Measurements from ENCODE around the gene AARS1. TPM values are rescaled to one million over a fixed set of nuclear protein-coding genes. Genes with fewer than 3 reads are reported as not detected.
"Not testable (repeated sequence)": the region's sequence is repeated elsewhere in the genome, so short reads cannot be mapped to it uniquely, and the experiment has no call there.

The AARS1 gene
- total RNA-seq, 1 donor from 2014 or later = 53.7 TPM

GRCh38 chr16:70295634-70296033 is 6.3 kb upstream of the AARS1 start:
- H3K27me3 Mint-ChIP-seq (ENCODE audit: insufficient read depth, low read depth) = peaks cover 3% of the 10 kb centered on the region
- peaks cover 3% of the 10 kb centered on the region for H3F3A ChIP-seq (ENCODE audit: low read depth)

GRCh38 chr16:70294385-70295025 is 5.2 kb upstream of the AARS1 start:
- no peak for DNase-seq (ENCODE audit: low spot score)
- Histone ChIP-seq H3K27me3 (no peaks in the 10 kb centered on the region), H3K9me3 (ENCODE audit: low read depth) (no peaks in the 10 kb centered on the region)

More at GRCh38 chr16:70295634-70296033, 6.3 kb upstream of the AARS1 start:
- peaks cover 9% of the 10 kb centered on the region for H3K4me1 Mint-ChIP-seq
- no peak overlapping the region for H2AFZ ChIP-seq (replicated peaks)
- H4K20me1 ChIP-seq (ENCODE audit: low read depth) = no peaks in the 10 kb centered on the region
- no peak overlapping the region for H3K4me2 ChIP-seq
- peaks cover 2% of the 10 kb centered on the region for H3K9me3 Mint-ChIP-seq
- H3K79me2 ChIP-seq (ENCODE audit: low read depth) = peaks cover 23% of the 10 kb centered on the region
- H3K27ac ChIP-seq = no peak overlapping the region
- H3K27ac Mint-ChIP-seq = no peak overlapping the region
- no peaks in the 10 kb centered on the region for H3K9me3 ChIP-seq (ENCODE audit: low read depth)
- TF ChIP-seq EZH2phosphoT487 (IDR thresholded peaks at IDR 0.05) = no peak
- no peak for TF ChIP-seq CTCF (IDR thresholded peaks at IDR 0.05)
- TF ChIP-seq EZH2 (IDR thresholded peaks at IDR 0.05) = no peak
- H3K27me3 ChIP-seq = no peaks in the 10 kb centered on the region
- no peak overlapping the region for H3K4me3 Mint-ChIP-seq
- DNase-seq (ENCODE audit: low spot score) = no peak
- H3K36me3 Mint-ChIP-seq = peaks cover 2% of the 10 kb centered on the region
- H3K9ac ChIP-seq = no peak overlapping the region
- peaks cover 3% of the 10 kb centered on the region for H3K36me3 ChIP-seq
- H3K4me1 ChIP-seq = no peaks in the 10 kb centered on the region
- no peak overlapping the region for H3K4me3 ChIP-seq

GRCh38 chr16:70292148-70292547 is 2.8 kb upstream of the AARS1 start:
- Histone ChIP-seq H3K79me2 (ENCODE audit: low read depth) (peaks cover 20% of the 10 kb centered on the region), H3F3A (ENCODE audit: low read depth) (peaks cover 12% of the 10 kb centered on the region)
- not testable (repeated sequence) for H3K9ac ChIP-seq; H3K4me3 ChIP-seq; H3K36me3 Mint-ChIP-seq; H3K27ac Mint-ChIP-seq; H3K9me3 Mint-ChIP-seq; H3K9me3 ChIP-seq (ENCODE audit: low read depth); H3K4me2 ChIP-seq; H3K27me3 ChIP-seq; H3K27me3 Mint-ChIP-seq (ENCODE audit: insufficient read depth, low read depth); H3K27ac ChIP-seq; H3K36me3 ChIP-seq; H3K4me1 ChIP-seq; DNase-seq (ENCODE audit: low spot score); H3K4me1 Mint-ChIP-seq; H4K20me1 ChIP-seq (ENCODE audit: low read depth); H3K4me3 Mint-ChIP-seq; H2AFZ ChIP-seq (replicated peaks)

More at GRCh38 chr16:70294385-70295025, 5.2 kb upstream of the AARS1 start:
- H3K9ac ChIP-seq = no peak overlapping the region
- H3K27ac ChIP-seq = no peak overlapping the region
- Mint-ChIP-seq H3K4me1 (peaks cover 8% of the 10 kb centered on the region), H3K4me3 (no peak overlapping the region), H3K9me3 (no peaks in the 10 kb centered on the region), H3K27me3 (ENCODE audit: insufficient read depth, low read depth) (peaks cover 7% of the 10 kb centered on the region), H3K27ac (no peak overlapping the region), H3K36me3 (no peaks in the 10 kb centered on the region)
- no peak overlapping the region for H2AFZ ChIP-seq (replicated peaks)
- H4K20me1 ChIP-seq (ENCODE audit: low read depth) = no peaks in the 10 kb centered on the region
- H3K79me2 ChIP-seq (ENCODE audit: low read depth) = peaks cover 12% of the 10 kb centered on the region
- TF ChIP-seq CTCF (IDR thresholded peaks at IDR 0.05) (no peak), EZH2 (IDR thresholded peaks at IDR 0.05) (no peak), EZH2phosphoT487 (IDR thresholded peaks at IDR 0.05) (no peak)
- H3K36me3 ChIP-seq = no peaks in the 10 kb centered on the region
- H3F3A ChIP-seq (ENCODE audit: low read depth) = peaks cover 3% of the 10 kb centered on the region
- H3K4me1 ChIP-seq = no peaks in the 10 kb centered on the region
- no peak overlapping the region for H3K4me2 ChIP-seq
- H3K4me3 ChIP-seq = no peak overlapping the region

- Histone ChIP-seq H3K4me1 (no peaks in the 10 kb centered on the region), H3K9me3 (ENCODE audit: low read depth) (no peaks in the 10 kb centered on the region), H3F3A (ENCODE audit: low read depth) (peaks cover 12% of the 10 kb centered on the region), H3K79me2 (ENCODE audit: low read depth) (peaks cover 31% of the 10 kb centered on the region), H3K27me3 (no peaks in the 10 kb centered on the region), H3K36me3 (no peaks in the 10 kb centered on the region), H3K4me2 (no peak overlapping the region), H3K4me3 (no peak overlapping the region), H2AFZ (replicated peaks) (no peak overlapping the region), H3K27ac (no peak overlapping the region), H3K9ac (no peak overlapping the region), H4K20me1 (ENCODE audit: low read depth) (peaks cover 1% of the 10 kb centered on the region)
- DNase-seq (ENCODE audit: low spot score) = no peak
- Mint-ChIP-seq H3K9me3 (no peaks in the 10 kb centered on the region), H3K27me3 (ENCODE audit: insufficient read depth, low read depth) (peaks cover 5% of the 10 kb centered on the region), H3K36me3 (peaks cover 2% of the 10 kb centered on the region), H3K27ac (no peak overlapping the region), H3K4me3 (no peak overlapping the region), H3K4me1 (peaks cover 5% of the 10 kb centered on the region)
- no peak for TF ChIP-seq EZH2 (IDR thresholded peaks at IDR 0.05)
- no peak for TF ChIP-seq CTCF (IDR thresholded peaks at IDR 0.05)
- TF ChIP-seq EZH2phosphoT487 (IDR thresholded peaks at IDR 0.05) = no peak
Measured at GRCh38 chr16:70290949-70291519, 1.7 kb upstream of the AARS1 start.

GRCh38 chr16:70287304-70287971 is 1.9 kb downstream of the AARS1 start:
- H3K27me3 Mint-ChIP-seq (ENCODE audit: insufficient read depth, low read depth); H3K9ac ChIP-seq; H3K4me1 Mint-ChIP-seq; H3K9me3 Mint-ChIP-seq; H3K4me1 ChIP-seq; DNase-seq (ENCODE audit: low spot score); H3K27me3 ChIP-seq; H3K27ac Mint-ChIP-seq; H3K36me3 ChIP-seq; H3K27ac ChIP-seq; H2AFZ ChIP-seq (replicated peaks); H3K9me3 ChIP-seq (ENCODE audit: low read depth): not testable (repeated sequence)
- Histone ChIP-seq H3F3A (ENCODE audit: low read depth) (peaks cover 12% of the 10 kb centered on the region), H4K20me1 (ENCODE audit: low read depth) (peaks cover 14% of the 10 kb centered on the region), H3K79me2 (ENCODE audit: low read depth) (peaks cover 65% of the 10 kb centered on the region), H3K4me2 (peak overlapping the region; percentile 78), H3K4me3 (peak overlapping the region; percentile 79)
- Mint-ChIP-seq H3K4me3 (peak overlapping the region; percentile 82), H3K36me3 (peaks cover 14% of the 10 kb centered on the region)
